GM12872 (cell line): ENCODE measurements around the gene ITGA6.

Source experiments
- CTCF ChIP-seq: IDR thresholded peaks from 3 replicates; pipeline ENCODE4 v1.5.1; 2011; ENCODE audit warnings: low read depth, mild to moderate bottlenecking, low read length, moderate library complexity; ENCODE audit not compliant: insufficient read depth

The ITGA6 gene

GRCh38 chr2:172404824-172405223 lies 22.6 kb upstream of the ITGA6 start:
- TF ChIP-seq CTCF, result no peak

GRCh38 chr2:172405673-172406072 lies 21.7 kb upstream of the ITGA6 start:
- no peak for TF ChIP-seq CTCF

- TF ChIP-seq CTCF, result no peak
Observed at GRCh38 chr2:172408143-172408766, 19.1 kb upstream of the ITGA6 start.

GRCh38 chr2:172409042-172409441 lies 18.3 kb upstream of the ITGA6 start:
- no peak for TF ChIP-seq CTCF

- TF ChIP-seq CTCF, result no peak
Observed at GRCh38 chr2:172412984-172413492, 14.3 kb upstream of the ITGA6 start.

- no peak for TF ChIP-seq CTCF
Observed at GRCh38 chr2:172415157-172415864, 12.1 kb upstream of the ITGA6 start.

DNA sequence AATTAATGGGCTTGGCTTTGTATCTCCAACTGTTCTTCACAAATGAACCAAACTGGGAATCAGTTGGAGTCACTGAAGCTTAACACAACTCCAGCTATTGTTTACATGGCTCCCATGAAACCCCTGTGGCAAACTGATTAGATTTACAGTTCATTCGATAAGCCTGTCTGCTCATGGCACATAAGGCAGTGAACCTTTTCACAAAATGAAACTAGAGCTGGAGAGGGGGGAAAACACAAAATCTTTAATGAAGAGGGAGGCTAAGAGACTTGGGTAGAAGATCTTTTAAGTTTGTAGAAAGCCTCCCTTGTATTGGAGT lies 11.6 kb upstream of the ITGA6 start:
- TF ChIP-seq CTCF, result no peak
